Upper lobe of left lung (tissue), 4 donors: Measurements from ENCODE around the gene SLC35F5.

ENCODE experiments used
- POLR2A ChIP-seq, 4 donors: fragments of 450-650 bp; IDR thresholded peaks; one replicate each; pipeline ENCODE4 v1.5.1; 2016 to 2017; ENCODE audit warnings: antibody characterized with exemption in 4 of 4, mild to moderate bottlenecking in 2 of 4
- TF ChIP-seq, protein P1 (sequence below), 6 experiments: fragments of 450-650 bp in 4 of 6; fragments of 200-600 bp in 2 of 6; sonication (generic) in 2 of 6; IDR thresholded peaks; one replicate each; pipeline ENCODE4 v1.5.1; 2016 to 2019; ENCODE audit warnings: antibody characterized with exemption in 6 of 6

- TF ChIP-seq POLR2A (IDR thresholded peaks at IDR 0.05): no peak
- TF ChIP-seq, protein P1, sequence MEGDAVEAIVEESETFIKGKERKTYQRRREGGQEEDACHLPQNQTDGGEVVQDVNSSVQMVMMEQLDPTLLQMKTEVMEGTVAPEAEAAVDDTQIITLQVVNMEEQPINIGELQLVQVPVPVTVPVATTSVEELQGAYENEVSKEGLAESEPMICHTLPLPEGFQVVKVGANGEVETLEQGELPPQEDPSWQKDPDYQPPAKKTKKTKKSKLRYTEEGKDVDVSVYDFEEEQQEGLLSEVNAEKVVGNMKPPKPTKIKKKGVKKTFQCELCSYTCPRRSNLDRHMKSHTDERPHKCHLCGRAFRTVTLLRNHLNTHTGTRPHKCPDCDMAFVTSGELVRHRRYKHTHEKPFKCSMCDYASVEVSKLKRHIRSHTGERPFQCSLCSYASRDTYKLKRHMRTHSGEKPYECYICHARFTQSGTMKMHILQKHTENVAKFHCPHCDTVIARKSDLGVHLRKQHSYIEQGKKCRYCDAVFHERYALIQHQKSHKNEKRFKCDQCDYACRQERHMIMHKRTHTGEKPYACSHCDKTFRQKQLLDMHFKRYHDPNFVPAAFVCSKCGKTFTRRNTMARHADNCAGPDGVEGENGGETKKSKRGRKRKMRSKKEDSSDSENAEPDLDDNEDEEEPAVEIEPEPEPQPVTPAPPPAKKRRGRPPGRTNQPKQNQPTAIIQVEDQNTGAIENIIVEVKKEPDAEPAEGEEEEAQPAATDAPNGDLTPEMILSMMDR (IDR thresholded peaks at IDR 0.05): no peak
These were observed 71.0 kb downstream of the SLC35F5 start for GRCh38 chr2:113685471-113685870.
